Nephron progenitor cell (in vitro differentiated cells): ENCODE data around the gene CZIB.
"Not testable (repeated sequence)": the region's sequence is repeated elsewhere in the genome, so short reads cannot be mapped to it uniquely, and the experiment has no call there.

Experiments used
- DNase-seq: peaks from one replicate; pipeline ENCODE4 v3.0.0; 2021
- H3K27ac Mint-ChIP-seq: 2 replicates; pipeline ENCODE4 v1.8.0; 2021; ENCODE audit warnings: mild to moderate bottlenecking, moderate library complexity, mixed read lengths
- H3K27me3 Mint-ChIP-seq: 2 replicates; pipeline ENCODE4 v1.8.0; 2021; ENCODE audit warnings: mild to moderate bottlenecking, low read depth, mixed read lengths; ENCODE audit not compliant: poor library complexity
- H3K36me3 Mint-ChIP-seq: 2 replicates; pipeline ENCODE4 v1.8.0; 2021; ENCODE audit warnings: low read depth, mixed read lengths
- H3K4me1 Mint-ChIP-seq: 2 replicates; pipeline ENCODE4 v1.8.0; 2021; ENCODE audit warnings: mixed read lengths
- H3K4me3 Mint-ChIP-seq: 2 replicates; pipeline ENCODE4 v1.8.0; 2021; ENCODE audit warnings: mild to moderate bottlenecking, moderate library complexity, mixed read lengths
- H3K9me3 Mint-ChIP-seq: 2 replicates; pipeline ENCODE4 v1.8.0; 2021; ENCODE audit warnings: mild to moderate bottlenecking, moderate library complexity, mixed read lengths
- TF ChIP-seq, protein P1 (sequence below): fragments of 200-600 bp; sonication (generic); IDR thresholded peaks from 2 replicates; pipeline ENCODE4 v1.5.0; 2021; ENCODE audit warnings: antibody characterized with exemption

CZIB gene

DNA sequence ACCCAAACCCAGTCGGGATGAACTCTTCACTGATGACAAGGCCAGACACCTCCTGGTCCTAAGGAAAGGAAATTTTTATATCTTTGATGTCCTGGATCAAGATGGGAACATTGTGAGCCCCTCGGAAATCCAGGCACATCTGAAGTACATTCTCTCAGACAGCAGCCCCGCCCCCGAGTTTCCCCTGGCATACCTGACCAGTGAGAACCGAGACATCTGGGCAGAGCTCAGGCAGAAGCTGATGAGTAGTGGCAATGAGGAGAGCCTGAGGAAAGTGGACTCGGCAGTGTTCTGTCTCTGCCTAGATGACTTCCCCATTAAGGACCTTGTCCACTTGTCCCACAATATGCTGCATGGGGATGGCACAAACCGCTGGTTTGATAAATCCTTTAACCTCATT, 10.1 kb downstream of the CZIB start:
- peaks cover 27% of the 10 kb centered on the region for H3K9me3 Mint-ChIP-seq
- DNase-seq: no peak
- no peak overlapping the region for H3K4me3 Mint-ChIP-seq
- H3K4me1 Mint-ChIP-seq: peaks cover 14% of the 10 kb centered on the region
- no peak overlapping the region for H3K27ac Mint-ChIP-seq
- peaks cover 84% of the 10 kb centered on the region for H3K36me3 Mint-ChIP-seq
- TF ChIP-seq, protein P1, sequence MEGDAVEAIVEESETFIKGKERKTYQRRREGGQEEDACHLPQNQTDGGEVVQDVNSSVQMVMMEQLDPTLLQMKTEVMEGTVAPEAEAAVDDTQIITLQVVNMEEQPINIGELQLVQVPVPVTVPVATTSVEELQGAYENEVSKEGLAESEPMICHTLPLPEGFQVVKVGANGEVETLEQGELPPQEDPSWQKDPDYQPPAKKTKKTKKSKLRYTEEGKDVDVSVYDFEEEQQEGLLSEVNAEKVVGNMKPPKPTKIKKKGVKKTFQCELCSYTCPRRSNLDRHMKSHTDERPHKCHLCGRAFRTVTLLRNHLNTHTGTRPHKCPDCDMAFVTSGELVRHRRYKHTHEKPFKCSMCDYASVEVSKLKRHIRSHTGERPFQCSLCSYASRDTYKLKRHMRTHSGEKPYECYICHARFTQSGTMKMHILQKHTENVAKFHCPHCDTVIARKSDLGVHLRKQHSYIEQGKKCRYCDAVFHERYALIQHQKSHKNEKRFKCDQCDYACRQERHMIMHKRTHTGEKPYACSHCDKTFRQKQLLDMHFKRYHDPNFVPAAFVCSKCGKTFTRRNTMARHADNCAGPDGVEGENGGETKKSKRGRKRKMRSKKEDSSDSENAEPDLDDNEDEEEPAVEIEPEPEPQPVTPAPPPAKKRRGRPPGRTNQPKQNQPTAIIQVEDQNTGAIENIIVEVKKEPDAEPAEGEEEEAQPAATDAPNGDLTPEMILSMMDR: no peak
- peaks cover 2% of the 10 kb centered on the region for H3K27me3 Mint-ChIP-seq

DNA sequence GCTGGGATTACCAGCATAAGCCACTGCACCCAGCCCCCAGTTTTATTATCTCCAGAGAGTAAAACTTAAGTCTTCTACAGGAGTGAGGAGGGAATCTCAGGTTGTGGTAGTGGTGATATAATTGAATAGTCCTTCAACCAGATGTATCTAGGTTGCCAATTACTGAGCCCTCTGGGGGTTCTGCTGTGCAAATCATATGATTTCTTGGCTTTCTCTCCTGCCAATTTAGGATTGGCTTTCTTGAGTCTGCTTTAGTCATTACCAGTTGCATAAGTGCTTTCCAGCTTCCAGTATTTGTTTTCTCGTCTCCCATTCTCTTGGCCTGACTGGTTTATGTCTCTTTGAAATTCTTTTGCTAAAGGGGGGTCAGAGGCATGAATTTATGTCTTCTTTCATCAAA, 12.7 kb downstream of the CZIB start:
- Mint-ChIP-seq H3K4me1 (no peaks in the 10 kb centered on the region), H3K27ac (no peak overlapping the region), H3K4me3 (no peak overlapping the region), H3K36me3 (peaks cover 92% of the 10 kb centered on the region), H3K27me3 (peaks cover 2% of the 10 kb centered on the region), H3K9me3 (peaks cover 50% of the 10 kb centered on the region)
- no peak for DNase-seq
- TF ChIP-seq, protein P1: no peak

DNA sequence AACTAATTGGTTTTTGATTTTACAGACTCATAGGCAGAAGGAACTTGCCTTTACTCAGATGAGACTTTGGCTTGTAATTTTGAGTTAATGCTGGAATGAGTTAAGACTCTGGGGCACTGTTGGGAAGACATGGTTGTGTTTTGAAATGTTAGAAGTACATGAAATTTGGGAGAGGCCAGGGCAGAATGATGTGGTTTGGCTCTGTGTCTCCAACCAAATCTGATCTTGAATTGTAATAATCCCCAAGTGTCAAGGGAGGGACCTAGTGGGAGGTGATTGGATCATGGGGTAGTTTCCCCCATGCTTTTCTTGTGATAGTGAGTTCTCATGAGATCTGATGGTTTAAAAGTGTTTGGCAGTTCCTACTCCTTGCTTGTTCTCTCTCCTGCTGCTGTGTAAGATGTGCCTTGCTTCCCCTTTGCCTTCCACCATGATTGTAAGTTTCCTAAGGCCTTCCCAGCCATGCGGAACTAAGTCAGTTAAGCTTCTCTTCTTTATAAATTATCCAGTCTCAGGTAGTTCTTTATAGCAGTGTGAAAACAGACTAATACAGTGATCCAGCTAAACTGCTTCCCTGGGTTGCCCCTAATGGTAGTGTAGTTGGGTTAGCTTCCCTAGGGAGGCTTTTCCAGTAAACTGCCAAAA, 13.6 kb downstream of the CZIB start:
- no peak for DNase-seq
- Mint-ChIP-seq H3K4me3 (no peak overlapping the region), H3K4me1 (no peaks in the 10 kb centered on the region), H3K27me3 (peaks cover 2% of the 10 kb centered on the region), H3K27ac (no peak overlapping the region), H3K9me3 (peaks cover 50% of the 10 kb centered on the region), H3K36me3 (peaks cover 95% of the 10 kb centered on the region)
- TF ChIP-seq, protein P1: no peak

DNA sequence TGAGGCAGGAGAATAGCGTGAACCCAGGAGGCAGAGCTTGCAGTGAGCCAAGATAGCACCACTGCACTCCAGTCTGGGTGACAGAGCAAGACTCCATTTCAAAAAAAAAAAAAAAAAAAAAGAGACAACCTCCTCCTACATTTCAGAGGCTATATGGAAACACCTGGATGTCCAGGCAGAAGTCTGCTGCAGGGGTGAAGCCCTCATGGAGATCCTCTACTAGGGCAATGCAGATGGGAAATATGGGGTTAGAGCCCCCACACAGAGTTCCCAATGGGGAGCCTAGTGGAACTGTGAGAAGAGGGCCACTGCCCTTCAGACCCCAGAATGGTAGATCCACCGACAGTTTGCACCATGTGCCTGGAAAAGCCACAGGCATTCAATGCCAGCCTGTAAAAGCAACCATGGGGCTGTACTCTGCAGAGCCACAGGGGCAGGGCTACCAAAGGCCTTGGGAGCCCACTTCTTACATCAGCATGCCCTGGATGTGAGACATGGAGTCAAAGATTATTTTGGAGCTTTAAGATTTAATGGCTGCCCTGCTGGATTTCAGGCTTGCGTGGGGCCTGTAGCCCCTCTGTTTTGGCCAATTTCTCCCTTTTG, 14.2 kb downstream of the CZIB start:
- H3K9me3 Mint-ChIP-seq: peaks cover 50% of the 10 kb centered on the region
- not testable (repeated sequence) for H3K27ac Mint-ChIP-seq, H3K4me1 Mint-ChIP-seq, H3K27me3 Mint-ChIP-seq, H3K4me3 Mint-ChIP-seq, DNase-seq
- peaks cover 96% of the 10 kb centered on the region for H3K36me3 Mint-ChIP-seq

DNA sequence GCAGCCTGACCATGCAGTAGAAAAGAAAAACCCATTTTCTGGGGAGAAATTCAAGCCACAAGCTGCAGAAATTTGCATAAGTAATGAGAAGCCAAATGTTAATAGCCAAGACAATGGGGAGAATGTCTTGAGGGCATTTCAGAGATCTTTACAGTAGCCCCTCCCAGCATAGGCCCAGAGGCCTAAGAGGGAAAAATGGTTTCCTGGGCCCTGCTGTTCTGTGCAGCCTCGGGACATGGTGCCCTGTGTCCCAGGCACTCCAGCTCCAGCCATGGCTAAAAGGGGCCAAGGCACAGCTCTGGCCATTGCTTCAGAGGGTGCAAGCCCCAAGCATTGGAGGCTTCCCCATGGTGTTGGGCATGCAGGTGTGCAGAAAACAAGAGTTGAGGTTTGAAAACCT, 14.9 kb downstream of the CZIB start:
- not testable (repeated sequence) for H3K4me3 Mint-ChIP-seq, H3K27me3 Mint-ChIP-seq, H3K4me1 Mint-ChIP-seq, DNase-seq, H3K27ac Mint-ChIP-seq
- H3K36me3 Mint-ChIP-seq: peaks cover 97% of the 10 kb centered on the region
- H3K9me3 Mint-ChIP-seq: peaks cover 50% of the 10 kb centered on the region

DNA sequence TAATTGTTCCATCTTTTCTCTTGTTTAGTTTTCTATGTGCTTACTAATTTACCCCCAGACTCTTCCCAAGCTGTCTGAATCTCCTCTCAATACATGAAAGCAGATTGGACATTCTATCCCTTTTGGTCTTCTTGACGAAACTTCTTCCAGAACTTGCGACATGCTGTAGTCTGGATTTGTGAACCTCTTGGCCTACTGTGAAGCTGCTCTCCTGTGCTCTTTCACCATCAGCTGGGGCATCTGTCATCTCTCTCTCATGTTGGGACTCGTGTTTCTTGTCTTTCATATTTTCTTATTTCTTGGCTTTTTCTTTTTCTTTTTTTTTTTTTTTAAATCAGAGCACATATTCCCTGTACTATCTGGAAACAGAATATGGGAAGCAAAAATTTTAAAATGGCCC, 17.0 kb downstream of the CZIB start:
- Mint-ChIP-seq H3K27ac (no peak overlapping the region), H3K9me3 (peaks cover 50% of the 10 kb centered on the region), H3K27me3 (no peaks in the 10 kb centered on the region), H3K4me3 (no peak overlapping the region), H3K4me1 (peaks cover 1% of the 10 kb centered on the region), H3K36me3 (peaks cover 77% of the 10 kb centered on the region)
- TF ChIP-seq, protein P1: no peak
- no peak for DNase-seq

DNA sequence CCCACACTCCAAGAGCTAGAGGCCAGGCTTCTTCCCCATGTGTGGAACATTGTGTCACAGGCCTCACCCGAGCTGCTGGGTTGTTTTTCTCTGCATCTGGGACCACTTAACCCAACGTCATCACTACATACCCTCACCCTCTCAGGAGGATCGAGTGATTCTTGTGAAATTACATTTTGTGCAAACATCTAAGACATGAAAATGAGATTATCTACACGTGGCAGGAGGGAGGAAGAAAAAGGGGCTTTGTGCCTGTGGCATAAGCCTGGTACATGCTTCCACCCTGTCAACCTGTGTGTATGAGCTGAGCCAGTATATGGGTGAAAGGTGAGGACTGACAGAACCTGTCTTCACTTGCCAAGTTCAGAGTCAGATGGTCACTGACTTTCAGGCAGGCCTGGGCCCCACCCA, 22.2 kb downstream of the CZIB start:
- peaks cover 4% of the 10 kb centered on the region for H3K27me3 Mint-ChIP-seq
- H3K36me3 Mint-ChIP-seq: peaks cover 24% of the 10 kb centered on the region
- DNase-seq: no peak
- TF ChIP-seq, protein P1: no peak
- H3K9me3 Mint-ChIP-seq: peaks cover 1% of the 10 kb centered on the region
- H3K4me3 Mint-ChIP-seq: peak overlapping the region; percentile 96
- peak overlapping the region; percentile 90 for H3K27ac Mint-ChIP-seq
- peaks cover 27% of the 10 kb centered on the region for H3K4me1 Mint-ChIP-seq
